Tibial nerve (tissue), 3 donors: Measurements from ENCODE around the gene ZFAND6.

ENCODE experiments used
- POLR2A ChIP-seq, 2 donors: fragments of 450-650 bp; IDR thresholded peaks; one replicate each; pipeline ENCODE4 v1.6.1; 2017; ENCODE audit warnings: antibody characterized with exemption in 2 of 2, mild to moderate bottlenecking in 2 of 2, moderate library complexity in 2 of 2
- TF ChIP-seq, protein P1 (sequence below), 5 experiments: fragments of 200-600 bp in 3 of 5; fragments of 450-650 bp in 2 of 5; sonication (generic) in 3 of 5; IDR thresholded peaks; one replicate each; pipeline ENCODE4 v1.5.1; 2016 to 2019; ENCODE audit warnings: antibody characterized with exemption in 5 of 5, mild to moderate bottlenecking in 3 of 5, moderate library complexity in 2 of 5

DNA sequence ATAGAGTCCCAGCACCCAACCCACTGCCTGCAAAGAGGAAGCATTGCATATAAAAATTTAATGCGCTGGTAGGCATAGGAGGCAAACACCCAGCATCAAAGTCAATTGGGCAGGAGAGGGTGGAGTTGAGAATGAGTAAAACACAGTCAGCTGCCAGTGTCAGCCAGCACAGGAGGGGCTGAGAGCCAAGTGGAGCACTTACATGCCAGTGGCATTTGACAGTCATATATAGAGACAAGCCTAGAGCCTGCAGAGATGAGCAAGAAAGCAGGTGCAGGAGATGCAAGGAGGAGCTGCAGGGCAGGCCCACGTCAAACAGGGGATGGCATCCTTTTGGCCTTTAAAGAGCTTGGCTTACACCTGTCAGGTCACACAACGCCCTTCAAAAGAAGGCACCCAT, 27.6 kb upstream of the ZFAND6 start:
- TF ChIP-seq, protein P1, sequence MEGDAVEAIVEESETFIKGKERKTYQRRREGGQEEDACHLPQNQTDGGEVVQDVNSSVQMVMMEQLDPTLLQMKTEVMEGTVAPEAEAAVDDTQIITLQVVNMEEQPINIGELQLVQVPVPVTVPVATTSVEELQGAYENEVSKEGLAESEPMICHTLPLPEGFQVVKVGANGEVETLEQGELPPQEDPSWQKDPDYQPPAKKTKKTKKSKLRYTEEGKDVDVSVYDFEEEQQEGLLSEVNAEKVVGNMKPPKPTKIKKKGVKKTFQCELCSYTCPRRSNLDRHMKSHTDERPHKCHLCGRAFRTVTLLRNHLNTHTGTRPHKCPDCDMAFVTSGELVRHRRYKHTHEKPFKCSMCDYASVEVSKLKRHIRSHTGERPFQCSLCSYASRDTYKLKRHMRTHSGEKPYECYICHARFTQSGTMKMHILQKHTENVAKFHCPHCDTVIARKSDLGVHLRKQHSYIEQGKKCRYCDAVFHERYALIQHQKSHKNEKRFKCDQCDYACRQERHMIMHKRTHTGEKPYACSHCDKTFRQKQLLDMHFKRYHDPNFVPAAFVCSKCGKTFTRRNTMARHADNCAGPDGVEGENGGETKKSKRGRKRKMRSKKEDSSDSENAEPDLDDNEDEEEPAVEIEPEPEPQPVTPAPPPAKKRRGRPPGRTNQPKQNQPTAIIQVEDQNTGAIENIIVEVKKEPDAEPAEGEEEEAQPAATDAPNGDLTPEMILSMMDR (IDR thresholded peaks at IDR 0.05) = no peak
- TF ChIP-seq POLR2A (IDR thresholded peaks at IDR 0.05) = no peak
